ENCODE measurements around the gene CHPF2. TPM values are rescaled to one million over a fixed set of nuclear protein-coding genes. Genes with fewer than 3 reads are reported as not detected.

The CHPF2 gene
- polyA plus RNA-seq, 3 donors: 9.9 to 19.1 (median 10.9) TPM

DNA sequence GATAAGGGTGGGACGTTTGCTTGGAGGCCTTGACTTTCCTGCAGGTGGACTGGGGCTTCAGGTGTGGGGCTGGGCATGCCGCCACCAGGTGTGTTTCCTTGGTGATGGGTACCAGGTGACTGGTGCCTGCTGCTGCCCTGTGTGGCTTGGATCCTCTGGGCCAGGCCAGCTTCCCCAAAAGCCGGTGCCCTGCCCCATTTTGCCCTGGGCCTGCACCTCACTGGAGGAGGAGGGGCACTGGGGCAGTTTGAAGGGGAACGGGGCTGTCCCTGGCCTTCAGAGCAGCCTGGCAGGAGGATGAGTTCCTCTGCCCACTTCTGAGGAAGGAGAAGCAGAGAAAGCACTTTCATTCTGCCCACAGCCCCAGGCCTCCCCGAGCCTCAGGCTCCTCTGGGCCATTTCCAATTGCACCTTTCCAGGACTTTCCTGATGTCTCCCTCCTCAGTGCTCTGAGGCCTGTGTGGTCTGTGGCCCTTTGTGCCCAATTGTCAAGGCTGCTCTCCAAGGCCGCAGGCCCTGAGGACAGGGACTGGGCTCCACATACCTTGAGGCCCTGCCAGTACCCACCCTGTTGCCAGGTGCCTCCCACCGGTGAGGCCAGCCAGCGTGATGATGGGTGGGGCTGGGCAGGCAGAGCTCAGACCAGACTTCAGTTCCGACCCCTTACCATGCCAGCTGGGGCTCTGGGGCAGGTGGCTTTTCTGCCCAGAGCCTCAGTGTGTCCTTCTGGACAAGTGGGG is 41.5 kb downstream of the CHPF2 start:
- WGBS, 3 donors: 60 to 74% (median 64%) methylated on average over 9 of the region's 9 CpGs
- no peak overlapping the region for H3K27ac ChIP-seq (ENCODE audit: low read depth, low read length)

DNA sequence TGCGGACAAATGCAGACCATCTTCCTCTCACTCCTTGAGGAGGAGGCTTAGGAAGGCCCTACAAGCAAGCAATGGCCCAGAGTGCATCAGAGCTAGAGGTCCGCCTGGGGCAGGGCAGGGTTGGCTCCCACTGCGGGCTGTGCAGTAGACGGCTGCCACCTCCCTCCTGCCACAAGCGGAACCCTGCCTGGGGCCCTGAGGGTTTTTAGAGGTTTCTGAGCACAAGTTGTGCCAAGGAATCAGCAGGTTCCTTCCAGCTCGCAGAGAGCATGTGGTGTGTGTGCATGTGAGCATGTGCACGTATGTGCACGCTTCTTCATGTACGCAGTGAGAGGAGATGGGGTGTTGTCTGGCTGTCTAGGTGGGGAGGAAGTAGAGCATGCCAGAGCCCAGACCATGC is 42.1 kb downstream of the CHPF2 start:
- WGBS, 3 donors: 69 to 91% (median 72%) methylated on average over 9 of the region's 9 CpGs
- H3K27ac ChIP-seq (ENCODE audit: low read depth, low read length): no peak overlapping the region

DNA sequence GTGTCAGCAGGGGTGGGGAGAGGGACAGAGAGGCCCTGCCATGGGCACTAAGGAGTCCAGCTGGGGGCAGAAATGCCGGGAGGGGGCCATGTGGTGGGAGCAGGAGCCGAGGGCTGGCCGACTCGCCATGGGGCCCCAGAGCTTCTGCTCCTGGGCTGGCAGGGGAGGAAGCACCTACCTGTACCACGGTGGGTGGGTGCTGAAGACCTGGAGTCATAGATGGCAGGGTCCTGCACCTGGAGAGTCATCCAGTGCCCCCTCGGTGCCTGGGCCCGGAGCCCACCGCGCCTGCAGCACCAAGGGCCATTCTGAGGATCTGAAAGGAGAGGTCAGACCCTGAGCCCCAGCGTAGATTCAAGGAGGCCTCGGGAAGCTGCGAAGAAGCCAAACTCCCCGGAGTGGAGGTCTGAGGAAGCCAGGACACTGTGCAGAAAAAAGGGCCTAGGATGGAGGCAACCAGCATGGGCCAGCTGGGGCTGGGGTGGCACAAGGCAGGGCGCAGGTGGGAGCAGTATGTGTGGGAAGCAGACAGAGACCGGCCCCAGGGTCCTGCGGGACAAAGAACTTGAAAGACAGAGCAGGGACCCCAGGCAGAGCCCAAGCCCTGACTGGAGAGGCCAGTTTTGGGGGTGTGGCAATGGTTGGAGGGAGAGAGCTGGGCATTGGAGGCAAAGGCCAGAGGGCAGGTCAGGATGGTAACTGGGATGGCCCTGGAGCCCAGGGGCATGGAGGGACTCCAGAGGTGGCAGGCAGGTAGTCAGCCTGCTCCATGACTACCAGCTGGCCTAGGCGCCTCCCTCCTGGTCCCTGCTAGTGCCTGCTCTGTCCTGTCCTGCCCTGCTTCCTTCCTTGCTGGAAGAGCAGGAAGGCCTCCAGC is 42.9 kb downstream of the CHPF2 start:
- WGBS, 3 donors: 85 to 86% (median 86%) methylated on average over 17 of the region's 17 CpGs
- no peak overlapping the region for H3K27ac ChIP-seq (ENCODE audit: low read depth, low read length)

DNA sequence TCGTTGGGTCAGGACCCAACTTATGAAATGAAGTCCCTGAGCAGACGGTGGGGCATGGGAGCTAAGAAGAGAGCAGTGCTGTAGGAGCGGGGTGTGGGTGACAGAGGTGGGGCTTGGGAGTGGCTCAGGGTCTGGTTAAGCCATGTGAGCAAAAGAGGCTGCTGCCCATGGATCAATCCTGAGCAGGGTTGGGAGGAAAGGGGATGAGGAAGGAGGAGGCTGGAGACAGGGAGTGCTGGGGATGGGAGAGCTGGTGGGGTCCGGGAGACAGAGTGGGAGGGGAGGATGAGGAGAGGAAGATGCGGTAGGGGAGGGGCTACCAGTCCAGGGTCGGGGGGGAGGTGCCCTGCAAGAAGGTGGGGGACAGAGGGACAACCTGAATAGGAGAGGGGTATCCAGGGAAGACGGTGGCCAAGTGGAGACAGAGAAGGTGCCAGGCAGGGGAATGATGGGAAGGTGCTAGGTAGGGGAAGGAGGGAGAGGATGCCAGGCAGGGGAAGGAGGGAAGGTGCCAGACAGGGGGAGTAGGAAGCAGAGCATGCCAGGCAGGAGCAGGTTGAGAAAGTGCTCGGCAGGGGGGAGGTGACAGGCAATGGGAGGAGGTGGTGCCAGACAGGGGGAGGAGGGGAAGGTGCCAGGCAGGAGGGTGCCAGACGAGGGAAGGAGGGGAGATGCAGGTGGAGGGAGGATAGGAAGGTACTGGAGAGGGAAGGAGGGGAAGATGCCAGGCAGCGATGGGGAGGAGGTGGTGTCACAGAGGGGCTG is 43.7 kb downstream of the CHPF2 start:
- 26 to 31% (median 30%) methylated on average over 10 of the region's 10 CpGs for WGBS, 3 donors

DNA sequence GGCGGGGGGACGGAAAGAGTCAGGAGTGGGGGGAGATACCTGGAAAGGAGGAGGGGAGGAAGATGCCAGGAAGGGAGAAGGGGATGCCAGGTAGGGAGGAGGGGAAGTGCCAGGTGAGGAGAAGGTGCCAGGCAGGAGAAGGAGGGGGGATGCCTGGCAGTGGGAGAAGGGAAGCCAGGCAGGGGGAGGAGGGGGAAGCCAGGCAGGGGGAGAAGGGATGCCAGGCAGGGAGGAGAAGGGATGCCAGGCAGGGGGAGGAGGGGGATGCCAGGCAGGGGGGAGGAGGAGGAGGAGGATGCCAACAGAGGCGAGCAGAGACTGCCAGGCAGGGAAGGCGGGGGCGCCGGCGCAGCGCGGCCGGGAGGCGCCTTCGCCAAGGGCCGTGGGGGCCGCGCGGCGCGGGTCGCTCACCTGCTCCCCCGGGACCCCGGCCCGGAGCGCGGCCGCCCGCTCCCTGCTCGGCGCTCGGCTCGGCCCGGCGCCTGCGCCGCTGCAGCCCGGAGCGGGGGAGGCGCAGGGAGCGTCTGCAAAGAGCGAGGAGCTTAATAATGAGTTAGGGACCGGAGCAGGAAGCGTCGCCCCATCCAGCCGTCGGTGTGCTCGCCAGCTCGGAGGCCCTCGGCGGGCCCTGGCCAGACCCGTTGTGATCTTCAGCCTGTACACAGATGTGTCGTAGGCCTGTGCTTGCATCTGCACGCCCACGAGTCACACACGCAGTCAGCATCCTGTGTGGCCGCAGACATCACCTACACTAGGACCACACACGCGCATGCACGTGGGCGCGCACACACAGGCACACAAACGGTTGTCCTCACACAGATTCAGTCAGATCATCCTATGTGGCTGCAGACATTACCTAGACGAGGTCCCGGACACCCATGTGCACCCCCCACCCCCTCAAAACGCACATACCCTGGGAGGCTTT is 44.6 kb downstream of the CHPF2 start:
- H3K27ac ChIP-seq (ENCODE audit: low read depth, low read length): no peak overlapping the region

More for the DNA sequence above, 43.7 kb downstream of the CHPF2 start:
- no peak overlapping the region for H3K27ac ChIP-seq (ENCODE audit: low read depth, low read length)

DNA sequence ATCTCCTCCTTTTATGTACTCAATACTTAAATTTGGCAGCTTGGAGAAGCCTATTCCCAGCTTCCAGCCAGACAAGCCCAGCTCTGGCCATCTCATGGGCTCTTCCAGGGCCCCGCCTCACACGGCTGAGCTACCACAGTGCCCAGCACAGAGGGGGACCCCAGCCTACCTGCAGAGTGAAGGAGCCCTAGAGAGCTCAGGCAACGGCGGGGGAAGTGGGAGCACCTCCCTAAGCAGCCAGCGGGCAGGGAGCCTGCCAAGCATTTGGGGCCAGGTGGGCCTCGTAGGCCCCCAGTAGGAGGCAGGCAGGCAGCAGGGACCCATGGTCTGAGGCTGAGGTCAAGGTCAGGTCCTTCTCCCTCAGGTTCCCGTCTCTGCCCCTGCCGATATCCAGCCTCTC is 45.3 kb downstream of the CHPF2 start:
- H3K27ac ChIP-seq (ENCODE audit: low read depth, low read length): no peak overlapping the region
- 48 to 79% (median 74%) methylated on average over 8 of the region's 8 CpGs for WGBS, 3 donors

More for the DNA sequence above, 44.6 kb downstream of the CHPF2 start:
- 3 to 5% (median 4%) methylated on average over 38 to 63 of the region's 63 CpGs for WGBS, 3 donors

DNA sequence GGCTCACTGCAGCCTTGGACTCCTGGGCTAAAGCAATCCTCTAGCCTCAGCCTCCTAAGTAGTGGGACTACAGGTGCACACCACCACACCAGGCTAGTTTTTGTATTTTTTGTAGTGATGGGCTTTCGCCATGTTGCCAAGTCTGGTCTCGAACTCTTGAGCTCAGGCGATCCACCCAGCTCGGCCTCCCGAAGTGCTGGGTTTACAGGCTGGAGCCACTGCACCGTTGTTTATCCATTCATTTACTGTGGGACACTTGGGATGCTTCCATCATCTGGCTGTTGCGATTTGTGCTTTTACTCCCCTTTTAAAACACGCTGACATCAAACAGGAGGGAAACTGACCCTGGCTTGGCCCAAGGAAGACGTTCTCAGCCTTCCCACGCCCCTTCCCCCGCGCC is 46.7 kb downstream of the CHPF2 start:
- 86 to 92% (median 88%) methylated on average over 12 of the region's 12 CpGs for WGBS, 3 donors
- H3K27ac ChIP-seq (ENCODE audit: low read depth, low read length): no peak overlapping the region

DNA sequence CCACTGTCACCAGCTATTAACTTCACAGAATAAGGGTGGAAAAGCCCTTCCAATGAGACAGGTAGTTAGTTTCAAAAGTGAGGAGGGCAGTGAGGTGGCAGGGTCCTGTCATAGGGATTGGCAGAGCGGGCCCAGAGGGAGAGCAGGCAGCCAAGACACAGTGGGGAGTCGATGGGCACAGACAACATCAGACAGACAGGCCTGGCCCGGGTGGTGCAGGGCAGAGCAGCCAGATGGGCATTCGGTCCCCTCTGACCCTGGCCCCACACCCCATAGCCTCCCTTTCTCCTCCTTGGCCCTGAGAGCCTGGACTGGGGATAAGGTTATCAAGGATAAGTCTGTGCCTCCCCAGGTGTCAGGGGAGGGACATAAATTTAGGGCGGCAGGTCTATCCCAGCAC is 47.6 kb downstream of the CHPF2 start:
- no peak overlapping the region for H3K27ac ChIP-seq (ENCODE audit: low read depth, low read length)
- 81 to 89% (median 88%) methylated on average over 5 of the region's 5 CpGs for WGBS, 3 donors

DNA sequence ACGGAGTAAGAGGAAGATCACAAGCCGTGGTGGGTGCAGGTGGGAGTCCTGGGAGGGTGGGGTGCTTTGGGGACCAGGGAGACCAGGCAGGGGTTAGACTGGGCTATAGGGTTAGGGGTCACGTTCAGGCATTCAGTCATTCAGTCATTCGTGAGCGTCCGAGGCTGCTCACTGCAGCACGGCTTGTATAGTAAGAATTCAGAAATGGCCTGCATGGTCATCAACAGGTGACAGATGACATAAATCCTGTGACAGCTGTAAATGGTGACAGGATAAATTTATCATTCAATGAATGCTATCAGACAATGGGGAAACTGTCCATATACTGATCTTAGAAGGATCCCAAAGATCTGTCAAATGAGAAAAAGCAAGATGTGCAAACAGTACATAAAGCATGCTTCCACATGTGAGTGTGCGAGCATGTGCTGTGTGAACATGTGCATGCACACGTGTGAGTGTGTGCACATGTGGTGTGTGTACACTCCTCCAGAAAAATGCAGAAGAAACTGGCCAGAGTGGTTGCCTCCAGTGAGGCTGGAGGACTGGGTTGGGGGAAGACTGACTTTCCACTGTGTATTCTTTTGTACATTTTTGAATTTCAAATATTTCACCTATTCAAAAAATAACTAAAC is 48.2 kb downstream of the CHPF2 start:
- no peak overlapping the region for H3K27ac ChIP-seq (ENCODE audit: low read depth, low read length)
- WGBS, 3 donors: 87 to 92% (median 88%) methylated on average over 9 of the region's 9 CpGs

DNA sequence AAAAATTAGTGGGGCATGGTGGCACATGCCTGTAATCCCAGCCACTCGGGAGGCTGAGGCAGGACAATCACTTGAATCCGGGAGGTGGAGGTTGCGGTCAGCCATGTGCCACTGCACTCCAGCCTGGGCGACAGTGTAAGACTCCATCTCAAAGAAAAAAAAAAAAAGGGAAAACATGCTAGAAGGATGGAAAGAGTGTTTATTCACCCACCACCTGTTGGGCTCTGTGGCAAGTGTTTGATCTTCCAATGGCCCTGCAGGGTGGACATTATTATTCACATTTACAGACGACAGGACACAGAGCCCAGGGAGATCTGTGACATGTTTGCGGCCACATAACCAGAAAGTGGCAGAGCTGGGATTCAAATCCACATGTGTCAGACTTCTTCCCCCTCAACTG is 49.4 kb downstream of the CHPF2 start:
- 67 to 82% (median 81%) methylated on average over 6 of the region's 6 CpGs for WGBS, 3 donors
- no peak overlapping the region for H3K27ac ChIP-seq (ENCODE audit: low read depth, low read length)

DNA sequence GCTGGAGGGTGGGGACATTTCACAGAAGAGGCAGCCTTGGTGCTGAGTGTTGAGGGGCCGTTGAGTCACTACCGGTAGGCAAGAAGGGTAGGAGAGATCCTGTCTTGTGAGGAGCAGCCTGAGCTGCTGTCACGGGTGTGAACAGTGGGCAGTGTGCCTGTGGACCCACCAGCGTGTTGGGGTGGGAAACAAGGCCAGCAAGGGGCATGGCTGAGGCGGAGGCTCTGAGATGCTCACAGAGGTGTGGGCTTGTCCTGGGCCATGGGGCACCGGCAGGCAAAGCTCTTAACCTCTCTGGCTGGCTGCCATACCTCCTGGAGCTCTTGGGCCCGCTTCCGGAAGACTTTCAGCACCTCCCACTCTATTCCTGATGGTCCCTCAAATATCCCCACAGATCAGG is 49.8 kb downstream of the CHPF2 start:
- 75% methylated on average over 8 of the region's 8 CpGs for WGBS, 3 donors
- no peak overlapping the region for H3K27ac ChIP-seq (ENCODE audit: low read depth, low read length)

DNA sequence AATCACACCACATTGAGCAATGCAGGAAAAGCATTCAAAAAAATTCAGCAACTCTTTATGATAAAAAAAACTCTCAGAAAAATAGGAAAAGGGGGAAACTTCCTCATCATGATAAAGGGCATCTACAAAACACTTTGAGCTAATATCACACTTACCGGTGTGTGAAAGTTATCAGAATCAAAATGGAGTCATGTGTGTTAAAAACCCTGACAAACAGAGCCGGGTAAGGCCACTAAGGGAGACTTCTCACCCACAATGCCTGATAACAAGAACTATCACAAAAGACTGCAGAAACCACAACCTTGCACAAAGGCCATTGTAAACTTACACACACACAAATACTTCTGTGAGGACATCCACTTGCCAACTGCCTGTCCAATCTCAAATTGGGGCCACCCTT is 51.0 kb downstream of the CHPF2 start:
- WGBS, 3 donors: 85 to 93% (median 91%) methylated on average over 2 of the region's 2 CpGs
- H3K27ac ChIP-seq (ENCODE audit: low read depth, low read length): no peak overlapping the region

DNA sequence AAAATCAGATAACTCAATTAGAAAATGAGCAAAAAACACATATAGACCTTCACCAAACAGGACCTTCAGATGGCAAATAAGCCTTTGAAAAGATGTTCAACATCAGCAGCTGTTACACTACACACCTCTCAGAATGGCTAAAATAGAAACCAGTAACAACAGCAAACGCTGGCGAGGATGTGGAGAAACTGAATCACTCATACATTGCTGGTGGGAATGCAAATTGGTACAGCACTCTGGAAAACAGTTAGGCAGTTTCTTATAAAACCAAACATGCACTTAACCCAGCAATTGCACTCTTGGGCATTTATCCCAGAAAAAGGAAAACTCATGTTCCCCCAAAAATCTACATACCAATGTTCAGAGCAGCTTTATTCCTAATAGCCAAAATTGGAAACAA is 53.9 kb downstream of the CHPF2 start:
- H3K27ac ChIP-seq (ENCODE audit: low read depth, low read length): no peak overlapping the region
- 45 to 68% (median 58%) methylated on average over 2 of the region's 2 CpGs for WGBS, 3 donors

Other genes starting within 250 kb of the CHPF2 start
- gene NOS3, start 241.5 kb upstream of the CHPF2 start, polyA plus RNA-seq: 10 to 100 TPM in 2 of 3 donors, 1 to 10 TPM in 1; 4.1 to 36.9 (median 23.3) TPM
- 1 to 10 TPM in 1 of 3 donors, under 1 TPM in 2; 0.11 to 2.1 (median 0.37) TPM for gene ATG9B, start 208.0 kb upstream of the CHPF2 start, polyA plus RNA-seq
- 10 to 100 TPM; 11.2 to 24.0 (median 14.6) TPM for gene ABCB8, start 204.0 kb upstream of the CHPF2 start, polyA plus RNA-seq
- 1 to 10 TPM; 1.3 to 7.6 (median 2.8) TPM for gene ASIC3, start 184.0 kb upstream of the CHPF2 start, polyA plus RNA-seq
- 1 to 10 TPM; 5.9 to 9.1 (median 7.8) TPM for gene CDK5, start 174.6 kb upstream of the CHPF2 start, polyA plus RNA-seq
- gene SLC4A2, start 172.9 kb upstream of the CHPF2 start, polyA plus RNA-seq: 10 to 100 TPM; 63.7 to 73.3 (median 64.8) TPM
- gene FASTK, start 151.7 kb upstream of the CHPF2 start, polyA plus RNA-seq: 100 to 1,000 TPM in 1 of 3 donors, 10 to 100 TPM in 2; 53.0 to 104 (median 91.8) TPM
- gene TMUB1, start 149.0 kb upstream of the CHPF2 start, polyA plus RNA-seq: 10 to 100 TPM; 33.3 to 56.8 (median 44.0) TPM
- 10 to 100 TPM; 35.9 to 67.0 (median 51.9) TPM for gene AGAP3, start 146.0 kb upstream of the CHPF2 start, polyA plus RNA-seq
- not detected for gene GBX1, start 64.8 kb upstream of the CHPF2 start, polyA plus RNA-seq
- not detected for gene ASB10, start 45.2 kb upstream of the CHPF2 start, polyA plus RNA-seq
- gene H2BK1, start 22.0 kb upstream of the CHPF2 start, polyA plus RNA-seq: not detected
- 10 to 100 TPM; 11.3 to 32.4 (median 20.1) TPM for gene ABCF2, start 5.3 kb upstream of the CHPF2 start, polyA plus RNA-seq
- gene SMARCD3, start 16.2 kb downstream of the CHPF2 start, polyA plus RNA-seq: 10 to 100 TPM; 10.8 to 44.8 (median 32.2) TPM
- gene NUB1, start 109.3 kb downstream of the CHPF2 start, polyA plus RNA-seq: 10 to 100 TPM; 25.0 to 40.6 (median 29.1) TPM
- 10 to 100 TPM in 2 of 3 donors, 1 to 10 TPM in 1; 1.3 to 20.0 (median 13.6) TPM for gene WDR86, start 177.6 kb downstream of the CHPF2 start, polyA plus RNA-seq
- under 1 TPM in 2 of 3 donors, not detected in 1; 0.34 to 0.68 TPM for gene CRYGN, start 207.7 kb downstream of the CHPF2 start, polyA plus RNA-seq

Data from adipose tissue (tissue), 3 donors.